Measurements from ENCODE around the gene DENND6A.
"Not testable (repeated sequence)": the region's sequence is repeated elsewhere in the genome, so short reads cannot be mapped to it uniquely, and the experiment has no call there.

Gene DENND6A

DNA sequence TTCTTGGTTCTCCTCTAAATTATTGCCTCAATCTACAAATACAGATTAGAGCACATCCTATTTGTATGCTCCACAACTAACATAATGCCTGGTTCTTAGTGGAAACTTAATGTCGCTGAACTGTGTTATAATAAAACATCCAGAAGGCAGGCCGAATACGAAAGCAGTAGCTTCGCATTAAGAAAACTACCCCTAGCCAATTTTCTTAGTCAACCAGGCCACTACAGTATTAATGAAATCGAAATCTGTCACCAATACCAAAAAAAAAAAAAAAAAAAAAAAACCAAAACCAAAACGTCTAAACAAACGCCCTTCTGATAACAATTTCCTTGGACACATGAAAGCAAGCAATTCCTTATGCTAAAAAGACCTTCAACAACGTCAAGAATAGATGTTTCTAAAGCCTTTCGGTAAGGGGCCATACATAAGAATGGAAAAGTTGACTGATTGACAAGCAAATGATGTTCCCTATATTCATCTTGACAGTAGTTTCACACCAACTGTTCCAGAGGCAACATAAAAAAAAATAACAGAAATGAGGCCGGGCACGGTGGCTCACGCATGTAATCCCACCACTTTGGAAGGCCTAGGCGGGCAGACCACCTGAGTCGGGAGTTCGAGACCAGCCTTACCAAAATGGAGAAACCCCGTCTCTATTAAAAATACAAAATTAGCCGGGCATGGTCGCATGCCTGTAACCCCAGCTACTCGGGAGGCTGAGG is 1.3 kb downstream of the DENND6A start:
- no peak for DNase-seq

DNA sequence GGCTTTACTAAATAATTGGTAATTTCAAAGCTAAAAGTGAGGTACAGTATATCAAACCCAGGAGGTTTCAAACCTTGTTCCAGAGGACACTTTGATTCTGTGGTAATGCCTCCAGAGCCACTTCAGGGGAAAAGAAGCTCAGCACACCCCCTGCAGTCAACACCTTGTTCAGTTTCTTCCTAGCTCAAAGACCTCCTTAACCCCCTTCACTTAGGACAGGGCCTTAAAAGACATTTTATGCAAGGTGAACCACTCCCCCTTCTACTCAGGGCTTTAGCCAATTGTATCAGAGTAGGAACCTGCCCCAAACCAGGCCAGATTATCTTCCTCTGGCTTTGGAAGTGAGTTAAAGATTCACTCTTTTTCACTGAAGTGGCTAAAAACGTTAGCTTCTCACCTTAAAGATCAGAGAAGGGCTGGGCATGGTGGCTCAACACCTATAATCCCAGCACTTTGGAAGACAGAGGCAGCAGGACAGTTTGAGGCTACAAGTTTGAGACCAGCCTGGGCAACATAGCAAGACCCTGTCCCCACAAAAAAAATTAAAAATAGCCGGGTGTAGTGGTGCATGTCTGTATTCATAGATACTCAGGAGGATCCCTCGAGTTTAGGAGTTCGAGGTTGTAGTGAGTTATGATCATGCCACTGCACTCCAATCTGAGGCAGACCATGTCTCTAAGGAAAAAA is 3.4 kb downstream of the DENND6A start:
- DNase-seq, result no peak

DNA sequence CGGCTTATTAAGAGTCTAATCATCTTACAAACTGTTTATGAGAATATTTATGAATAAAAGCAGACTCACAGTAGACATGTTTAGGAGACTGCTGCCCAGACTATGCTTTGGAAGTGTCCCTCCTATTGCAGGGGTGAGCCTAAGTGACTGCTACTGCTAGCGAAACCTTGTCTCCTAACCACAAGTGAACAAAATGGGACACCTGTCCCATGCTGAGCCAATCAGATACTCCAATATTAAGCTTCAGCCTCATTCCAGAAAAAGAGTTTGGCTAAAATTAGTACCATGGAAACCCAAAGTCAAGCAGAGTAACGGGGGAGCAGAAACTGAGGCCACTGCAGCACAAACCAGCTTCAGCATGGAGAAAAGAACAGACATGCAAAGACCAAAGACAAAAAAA is 4.6 kb downstream of the DENND6A start:
- DNase-seq, result no peak

DNA sequence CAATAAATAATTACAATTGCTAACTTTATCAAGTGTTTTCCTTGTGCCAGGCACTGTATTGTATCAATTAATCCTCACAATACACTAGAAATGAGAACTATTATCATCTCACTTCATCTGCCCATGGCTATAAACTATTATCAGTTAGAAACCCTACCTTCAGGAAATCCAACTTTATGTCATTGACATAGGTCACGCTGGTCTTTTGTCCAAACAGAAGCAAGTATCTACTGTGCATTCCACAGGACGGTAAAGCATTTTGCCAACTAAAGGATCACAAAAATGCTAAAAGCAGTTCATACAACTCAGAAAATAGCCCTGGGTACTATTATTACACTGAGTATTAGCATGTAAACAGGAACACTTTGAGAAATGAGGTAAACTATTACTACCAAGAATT is 9.6 kb downstream of the DENND6A start:
- no peak for DNase-seq

DNA sequence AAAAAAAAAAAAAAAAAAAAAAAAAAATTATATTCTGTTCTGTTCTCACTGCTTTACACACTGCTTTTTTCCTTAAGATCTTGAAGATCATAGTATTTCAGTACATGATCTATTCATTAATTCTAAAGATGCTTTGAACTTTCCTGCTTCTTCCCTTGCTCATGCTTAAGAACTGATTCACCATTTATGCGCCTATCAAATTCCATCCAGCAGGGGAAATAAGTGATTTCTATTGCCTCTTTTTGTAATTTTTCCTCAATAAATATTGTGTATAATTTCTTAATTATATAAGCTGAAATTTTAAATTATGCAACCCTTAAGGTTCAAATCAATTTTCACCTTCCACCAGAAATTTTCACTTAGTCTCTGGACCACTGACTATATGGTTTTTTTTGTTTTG is 10.6 kb downstream of the DENND6A start:
- DNase-seq, result no peak

DNA sequence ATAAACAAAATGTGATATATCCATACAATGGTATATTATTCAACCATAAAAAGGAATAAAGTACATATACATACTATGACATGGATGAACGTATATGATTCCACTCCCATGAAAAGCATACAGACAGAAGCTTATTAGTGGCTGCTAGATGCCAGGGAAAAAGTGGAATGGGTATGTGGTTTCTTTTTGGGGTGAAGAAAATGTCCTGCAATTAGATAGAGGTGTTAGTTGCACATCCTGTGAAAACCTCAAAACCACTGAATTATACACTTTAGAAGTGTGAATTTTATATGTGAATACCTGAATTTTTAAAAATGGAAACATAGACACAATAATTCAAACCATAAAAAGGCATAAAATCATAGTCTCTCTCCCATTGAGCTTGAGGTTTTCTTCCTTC is 11.2 kb downstream of the DENND6A start:
- DNase-seq, result no peak

DNA sequence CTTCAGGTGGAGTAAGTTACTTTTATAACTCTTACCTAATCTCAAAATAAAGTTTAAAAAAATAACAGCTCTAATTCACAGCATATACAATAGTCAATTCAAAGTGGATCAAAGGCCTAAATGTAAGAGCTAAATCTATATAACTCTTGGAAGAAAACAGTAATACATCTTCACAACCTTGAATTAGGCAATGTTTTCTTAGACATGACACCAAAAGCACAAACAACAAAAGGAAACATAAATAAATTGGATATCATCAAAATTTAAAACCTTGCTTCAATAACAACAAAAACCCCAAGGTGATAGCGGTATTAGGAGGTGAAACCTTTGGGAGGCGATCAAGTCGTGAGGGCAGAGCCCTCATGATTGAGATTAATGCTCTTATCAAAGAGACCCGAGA is 12.8 kb downstream of the DENND6A start:
- DNase-seq, result no peak

DNA sequence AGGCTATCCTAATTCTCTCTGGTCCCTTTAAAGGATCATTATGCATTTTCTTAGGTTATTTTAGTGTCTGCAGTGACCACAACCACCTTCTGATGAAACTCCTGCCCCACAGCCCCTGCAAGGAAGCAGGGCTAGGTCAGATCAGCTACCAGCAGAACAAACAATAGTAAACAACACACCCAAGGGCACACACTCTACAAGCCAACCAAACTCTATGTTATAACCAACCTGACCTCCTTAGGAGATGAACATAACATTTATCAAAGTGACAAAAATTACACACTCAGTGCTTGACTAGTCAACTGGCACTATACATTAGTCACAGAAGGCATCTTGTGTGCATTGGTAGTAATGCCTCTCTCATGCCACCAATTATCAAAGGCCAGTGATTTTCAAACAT is 17.3 kb downstream of the DENND6A start:
- DNase-seq, result no peak

DNA sequence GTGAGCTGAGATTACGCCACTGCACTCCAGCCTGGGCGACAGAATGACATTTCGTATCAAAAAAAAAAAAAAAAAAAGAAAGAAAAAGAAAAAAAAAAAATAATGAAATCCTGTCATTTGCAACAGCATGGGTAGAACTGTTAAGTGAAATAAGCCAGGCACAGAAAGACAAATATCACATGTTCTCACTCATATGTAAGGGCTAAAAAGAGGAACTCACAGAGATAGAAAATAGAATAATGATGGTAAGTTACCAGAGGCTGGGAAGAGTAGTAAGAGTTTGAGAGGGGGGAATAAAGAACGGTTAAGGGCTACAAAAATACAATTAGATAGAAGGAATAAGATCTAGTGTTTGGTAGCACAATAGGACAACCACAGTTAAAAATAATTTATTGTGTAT is 19.7 kb downstream of the DENND6A start:
- no peak for DNase-seq

DNA sequence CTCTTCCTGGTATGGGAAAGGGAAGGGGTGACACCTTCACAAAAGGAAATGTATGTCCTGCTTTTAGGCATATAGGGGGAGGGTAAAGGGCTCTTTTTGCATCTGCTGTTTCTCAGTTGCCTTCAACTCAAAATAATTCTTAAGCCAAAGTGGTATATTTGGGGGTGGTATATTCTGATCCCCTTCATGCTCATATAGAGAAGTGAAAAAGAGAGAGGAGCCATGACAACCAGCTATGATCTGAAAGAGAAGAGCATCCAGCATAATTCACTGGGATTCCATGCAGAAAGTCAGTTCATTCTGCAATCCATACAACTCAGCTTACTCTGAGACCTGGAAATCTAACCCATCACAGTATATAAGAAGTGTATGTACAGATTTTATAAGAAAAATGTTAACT is 22.3 kb downstream of the DENND6A start:
- DNase-seq, result no peak

DNA sequence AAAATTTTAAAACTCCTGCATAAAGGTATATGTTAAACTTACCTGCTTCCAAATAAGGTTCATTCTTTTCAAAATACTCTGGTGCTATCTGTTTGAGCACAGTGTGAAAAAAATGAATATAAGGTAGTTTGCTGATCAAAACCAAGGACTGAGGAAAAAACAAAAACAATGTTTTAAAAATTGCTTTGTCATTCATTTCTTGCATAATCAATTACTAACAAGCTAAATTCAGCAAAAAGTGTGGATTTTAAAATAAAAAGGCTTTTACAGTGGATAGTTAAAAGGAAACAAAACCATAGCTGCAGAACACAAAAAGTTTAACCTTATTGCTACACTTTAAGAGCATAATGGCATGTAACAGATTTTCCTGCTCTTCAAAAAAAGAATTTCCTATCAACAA is 31.5 kb downstream of the DENND6A start:
- DNase-seq, result no peak

DNA sequence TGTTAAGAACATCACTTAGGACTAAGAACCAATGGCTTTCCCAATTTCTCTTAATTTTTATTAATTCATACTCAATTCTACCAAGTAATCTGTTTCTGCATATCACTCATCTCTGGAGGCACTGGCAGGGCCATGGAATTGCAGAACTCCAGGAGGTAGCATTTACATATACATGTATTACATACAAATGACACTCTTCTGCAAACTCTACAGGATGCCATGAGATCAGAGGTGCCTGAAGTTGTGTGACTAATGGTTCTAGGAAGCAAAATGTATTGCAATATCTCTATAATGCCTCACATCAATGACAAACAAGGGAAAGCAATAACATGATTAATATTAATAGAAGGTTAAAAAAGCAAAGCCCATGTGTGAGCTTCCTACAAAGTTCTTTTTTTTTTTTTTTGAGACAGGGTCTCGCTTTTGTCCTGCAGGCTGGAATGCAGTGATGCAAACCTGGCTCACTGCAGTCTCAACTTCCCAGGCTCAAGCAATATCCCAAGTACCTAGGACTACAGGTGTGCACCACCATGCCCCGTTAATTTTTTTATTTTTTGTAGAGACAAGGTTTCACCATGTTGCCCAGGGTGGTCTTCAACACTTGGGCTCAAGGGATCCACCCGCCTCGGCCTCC is 33.0 kb downstream of the DENND6A start:
- no peak for DNase-seq

DNA sequence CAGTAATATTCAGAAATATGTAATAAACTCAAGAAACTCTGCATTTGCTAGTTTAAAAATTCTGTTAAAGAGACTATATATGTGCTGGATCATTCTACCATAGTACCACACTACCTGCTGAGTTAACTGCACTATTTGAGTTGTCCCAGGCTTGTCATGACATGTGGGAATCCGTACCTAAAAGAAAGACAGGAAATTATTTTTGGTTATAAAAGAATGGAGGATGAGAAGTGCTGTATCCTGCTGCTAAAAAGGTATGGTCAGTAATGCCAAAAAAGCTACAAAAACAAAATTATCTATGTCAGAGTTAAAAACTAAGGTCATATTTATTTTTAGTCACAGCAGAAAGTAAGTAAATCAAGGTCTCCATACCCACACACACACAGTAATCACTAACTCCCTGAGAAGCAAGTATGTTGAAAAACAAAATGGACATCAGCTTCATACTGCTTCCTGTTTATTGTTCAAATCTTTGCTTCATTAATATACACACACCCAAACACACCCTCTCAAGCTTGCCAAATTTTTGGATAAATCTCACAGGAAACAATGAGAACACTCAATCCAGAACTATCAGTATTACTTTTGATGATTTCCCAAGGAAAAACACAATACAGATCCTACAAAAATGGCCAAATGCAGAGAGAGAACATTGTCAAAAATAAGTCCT is 33.7 kb downstream of the DENND6A start:
- no peak for DNase-seq

DNA sequence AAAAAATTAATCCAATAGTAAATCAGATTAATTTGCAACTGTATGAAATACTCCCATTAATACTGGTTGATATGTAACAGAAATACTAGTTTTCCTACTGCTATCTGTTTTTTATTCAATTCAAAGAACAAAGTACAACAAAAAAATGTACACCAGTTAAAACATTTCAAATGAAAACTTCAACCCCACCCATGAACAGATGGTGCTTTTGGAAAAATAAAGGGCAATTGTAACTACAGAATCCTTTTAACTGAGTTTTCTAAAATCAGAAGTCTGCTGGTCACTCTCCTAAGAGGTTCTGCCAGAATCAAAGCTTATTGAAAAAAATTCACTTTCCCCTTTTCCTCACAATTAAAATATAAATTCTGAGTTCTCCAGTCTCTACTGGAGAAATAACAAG is 34.3 kb downstream of the DENND6A start:
- DNase-seq, result no peak

DNA sequence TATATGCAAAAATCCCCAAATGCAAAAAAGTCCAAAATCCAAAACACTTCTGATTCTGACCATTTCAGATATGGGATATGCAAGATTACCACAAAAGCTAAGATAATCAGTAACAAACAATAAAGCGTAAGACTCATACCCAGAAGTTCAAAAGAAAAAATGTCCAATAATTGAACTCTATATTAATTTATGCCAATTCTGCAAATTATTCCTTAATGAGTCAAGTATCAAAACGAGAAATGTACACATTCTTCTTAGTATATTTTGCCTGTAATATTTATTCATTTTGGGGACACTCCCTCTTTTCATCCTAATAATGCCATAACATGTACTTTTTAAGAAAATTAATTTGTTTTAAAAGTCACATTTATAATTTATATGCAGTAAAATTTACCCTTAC is 37.1 kb downstream of the DENND6A start:
- DNase-seq, result no peak

DNA sequence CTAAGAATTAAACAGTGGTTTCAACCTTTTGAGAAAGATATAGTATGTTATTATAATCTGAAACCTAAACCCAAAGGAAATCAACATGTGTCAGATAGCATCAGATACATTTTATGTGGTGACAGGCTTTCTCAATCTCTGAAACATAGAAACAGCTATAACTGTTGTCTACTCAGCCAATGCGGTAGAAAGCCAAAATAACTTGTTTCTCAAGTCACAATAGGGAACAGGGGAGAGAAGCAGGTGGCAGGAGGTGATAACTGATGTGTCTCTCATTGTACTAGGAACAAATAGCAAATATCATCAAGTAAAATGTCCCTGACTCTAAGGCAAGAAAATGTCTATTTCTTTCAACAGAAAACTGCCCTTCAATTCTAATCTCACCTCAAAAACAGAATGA is 38.6 kb downstream of the DENND6A start:
- DNase-seq, result no peak

DNA sequence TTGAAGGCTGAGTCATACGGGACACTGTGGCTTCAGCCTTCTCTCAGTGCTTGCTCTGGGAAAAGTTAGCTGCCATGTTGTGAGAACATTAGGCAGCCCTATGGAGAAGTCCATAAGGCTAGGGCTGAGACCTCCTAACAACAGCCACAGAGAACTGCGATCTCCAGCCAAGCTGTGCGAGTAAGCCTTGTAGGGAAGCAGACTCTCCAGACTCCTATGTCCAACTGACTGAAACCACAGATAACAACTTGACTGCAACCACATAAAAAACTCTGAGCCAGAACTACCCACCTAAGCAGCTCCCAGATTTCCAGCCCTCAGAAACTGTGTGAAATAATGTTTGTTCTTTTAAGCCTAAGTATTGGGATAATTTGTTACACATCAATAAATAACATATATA is 40.7 kb downstream of the DENND6A start:
- no peak for DNase-seq

DNA sequence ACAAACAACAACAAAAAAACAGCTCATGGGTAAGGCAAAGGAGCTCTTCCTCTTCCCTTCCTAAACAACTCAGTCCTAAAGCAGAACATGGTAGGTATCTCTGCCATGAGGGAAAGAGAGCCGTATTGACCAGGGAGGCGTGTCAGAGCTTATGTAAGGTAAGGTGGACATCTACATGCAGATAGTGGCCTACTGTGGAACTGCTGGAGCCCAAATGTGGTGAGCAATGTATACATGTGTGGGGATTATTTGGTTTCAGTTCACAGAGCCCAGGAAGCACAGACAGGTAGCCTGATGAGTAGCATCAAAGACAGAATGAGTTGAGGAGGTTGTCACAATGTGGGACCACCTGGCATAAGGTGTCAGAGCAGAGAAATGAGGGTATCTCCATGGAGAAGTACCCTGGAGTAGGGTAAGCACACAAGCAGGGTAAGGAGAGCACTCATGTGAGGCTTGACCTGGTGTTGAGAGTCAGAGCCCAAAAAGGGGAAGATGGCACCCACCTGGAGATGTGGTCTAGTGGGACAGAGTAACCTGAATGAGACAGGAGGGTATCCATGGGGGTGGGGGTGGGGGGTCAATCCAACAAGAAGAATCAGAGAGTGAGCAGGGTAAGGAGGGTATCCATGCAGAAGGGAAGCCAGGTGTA is 45.5 kb downstream of the DENND6A start:
- no peak for DNase-seq

DNA sequence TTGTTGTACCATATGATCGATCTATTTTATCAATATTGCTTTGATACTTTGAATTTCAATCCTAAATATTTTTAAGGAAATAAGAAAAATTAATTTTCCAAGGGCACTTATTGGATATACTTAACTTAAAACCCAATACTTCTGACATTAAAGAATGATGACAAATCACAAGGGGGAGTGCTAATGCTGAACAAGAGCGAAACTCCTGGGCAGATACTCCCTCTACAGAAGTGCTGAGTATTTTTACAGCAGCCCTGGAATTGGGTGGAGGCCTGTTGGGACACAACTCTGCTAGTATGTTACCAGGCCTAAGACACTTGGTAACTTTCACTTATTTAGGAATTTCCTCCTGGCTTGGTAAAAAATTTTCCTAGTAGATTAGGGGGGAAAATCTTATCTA is 46.2 kb downstream of the DENND6A start:
- DNase-seq, result no peak

DNA sequence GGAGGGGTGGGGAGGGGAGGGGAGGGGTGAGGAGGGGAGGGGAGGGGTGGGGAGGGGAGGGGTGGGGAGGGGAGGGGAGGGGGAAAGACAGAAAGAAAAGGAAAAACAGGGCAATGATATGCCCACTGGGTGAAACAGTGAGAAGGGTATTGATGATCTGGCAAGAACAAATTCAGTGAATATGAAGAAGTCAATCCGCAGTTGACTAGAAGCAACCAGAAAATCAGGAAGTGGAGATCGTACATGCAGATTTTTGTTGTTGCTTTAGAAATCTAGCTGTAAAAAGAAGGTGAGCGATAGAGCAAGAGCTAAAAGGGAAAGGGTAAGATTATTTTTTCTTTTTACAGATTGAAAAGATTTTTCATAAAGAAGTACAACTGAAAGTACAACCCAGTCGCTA is 48.1 kb downstream of the DENND6A start:
- DNase-seq, result no peak

DNA sequence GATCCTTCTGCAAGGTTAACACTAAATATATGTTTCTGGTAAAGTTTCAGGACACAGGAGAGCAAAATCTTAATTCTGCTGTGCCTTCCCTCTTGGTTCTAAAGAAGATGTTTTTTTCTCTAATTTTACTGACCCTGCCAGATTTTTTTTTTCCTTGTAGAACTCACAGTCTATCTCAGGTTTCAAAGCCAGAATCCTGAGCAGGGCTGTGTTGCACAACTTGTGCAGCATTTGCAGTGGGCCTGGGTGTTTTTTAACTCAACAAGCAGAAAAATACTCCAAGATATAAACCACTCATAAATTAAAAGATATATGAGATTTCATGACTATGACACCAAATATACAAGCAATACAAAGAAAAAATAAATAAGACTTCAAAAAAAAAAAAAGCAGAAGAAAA is 55.5 kb downstream of the DENND6A start:
- no peak for DNase-seq

DNA sequence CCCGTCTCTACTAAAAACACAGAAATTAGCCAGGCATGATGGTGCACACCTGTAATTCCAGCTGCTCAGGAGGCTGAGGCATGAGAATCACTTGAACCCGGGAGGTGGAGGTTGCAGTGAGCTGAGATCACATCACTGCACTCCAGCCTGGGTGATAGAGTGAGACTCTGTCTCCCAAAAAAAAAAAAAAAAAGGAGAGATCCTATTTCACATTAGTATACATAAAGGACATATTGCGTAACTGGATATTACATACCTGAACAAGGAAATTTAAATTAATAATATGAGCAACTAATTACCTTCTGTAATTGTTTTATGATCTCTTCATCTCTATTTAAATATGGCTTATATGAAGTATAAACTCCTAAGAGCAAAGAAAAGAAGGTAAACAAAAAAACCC is 58.6 kb downstream of the DENND6A start:
- DNase-seq, result not testable (repeated sequence)

DNA sequence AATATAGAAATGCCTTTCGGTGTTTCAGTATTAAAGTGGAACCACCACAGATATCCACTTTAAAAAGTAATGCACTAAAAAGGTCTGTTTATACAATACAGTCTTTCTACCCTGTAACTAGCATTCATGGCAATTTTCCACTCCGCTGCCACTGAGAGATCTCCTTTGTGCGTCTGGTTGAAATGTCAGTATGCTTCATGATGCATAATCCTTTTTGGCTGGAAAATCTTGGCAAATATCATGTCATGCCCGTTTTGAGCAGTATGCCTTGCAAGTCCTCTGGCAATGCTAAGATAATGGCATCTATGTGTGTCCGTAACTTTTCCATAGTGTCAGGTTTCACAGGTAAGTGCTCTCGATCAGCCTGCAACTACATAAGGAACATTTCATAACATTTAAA is 64.9 kb downstream of the DENND6A start:
- no peak for DNase-seq

Data from NCI-H2171 (cell line).